HepG2 (cell line): ENCODE measurements around the gene CDHR3. TPM values are rescaled to one million over a fixed set of nuclear protein-coding genes. Genes with fewer than 3 reads are reported as not detected.

Experiments
- ATAC-seq: fragments of 200-7000 bp; cut with Tn5 transposase; 3 replicates; pipeline ENCODE4 v1.9.1; 2020; ENCODE audit warnings: mild to moderate bottlenecking, moderate library complexity
- BruUV-seq: library from RNA; stranded (reverse); fragments of 400-500 nt; replicated peaks from 2 replicates; lab custom pipeline; 2021; lab: Mats Ljungman, UMichigan
- CTCF ChIA-PET: fragments of 300-600 bp; formaldehyde crosslinking; extraction: SDS; loops from one replicate; lab custom pipeline; 2021; ENCODE audit warnings: low total read pairs, inconsistent platforms, low intra/inter-chr PET ratio; lab: Yijun Ruan, JAX
- POLR2A ChIA-PET: fragments of 350-600 bp; sonication (Branson Sonifier 250); formaldehyde crosslinking; loops from one replicate; lab custom pipeline; 2020; ENCODE audit warnings: antibody characterized with exemption, inconsistent platforms; lab: Yijun Ruan, JAX
- DNase-seq: peaks from one replicate; pipeline ENCODE4 v3.0.0-alpha.2; 2015; ENCODE audit warnings: low spot score
- FAIRE-seq: peaks from 3 replicates; lab custom pipeline; 2011; peaks lifted over from hg19 to GRCh38; lab: Jason Lieb, UNC
- H2AFZ ChIP-seq: one replicate; pipeline ENCODE4 v1.6.1; 2011; ENCODE audit warnings: low read length, inconsistent platforms
- H3K27ac ChIP-seq: fragments of 300-600 bp; 3 replicates; pipeline ENCODE4 v1.8.0; 2011; ENCODE audit warnings: mixed run types, mild to moderate bottlenecking, mixed read lengths, low read length, inconsistent platforms; ENCODE audit not compliant: insufficient read depth; ENCODE audit errors: extremely low read length
- H3K27me3 ChIP-seq, 2 experiments: fragments of 200-600 bp in 1 of 2; 2 replicates in 1 of 2; 3 replicates in 1 of 2; pipeline versions ENCODE4 v1.6.0 to v1.8.0; 2011; ENCODE audit warnings: low read length in 2 of 2, mild to moderate bottlenecking in 2 of 2, moderate library complexity in 2 of 2, inconsistent platforms in 1 of 2; ENCODE audit not compliant: insufficient read depth in 2 of 2, control insufficient read depth in 1 of 2
- H3K36me3 ChIP-seq, 2 experiments: fragments of 200-600 bp in 1 of 2; replicated peaks in 1 of 2; 2 replicates in 1 of 2; 3 replicates in 1 of 2; pipeline versions ENCODE4 v1.5.1 to v1.8.0; 2011; ENCODE audit warnings: low read length in 2 of 2, inconsistent platforms in 1 of 2; ENCODE audit not compliant: insufficient read depth in 2 of 2, control insufficient read depth in 1 of 2
- H3K4me1 ChIP-seq: 2 replicates; pipeline ENCODE4 v1.5.1; 2012; ENCODE audit warnings: low read length, inconsistent platforms; ENCODE audit not compliant: insufficient read depth
- H3K4me2 ChIP-seq: 2 replicates; pipeline ENCODE4 v1.6.0; 2011; ENCODE audit warnings: low read depth, low read length, inconsistent platforms
- H3K4me3 ChIP-seq, 3 experiments: fragments of 200-600 bp in 1 of 3; sonication (generic), shearing (Covaris generic) in 1 of 3; replicated peaks in 1 of 3; 2 replicates each; pipeline ENCODE4 v1.5.1; 2011 to 2016; ENCODE audit warnings: low read length in 3 of 3, inconsistent platforms in 2 of 3, low read depth in 2 of 3, mild to moderate bottlenecking in 2 of 3, control low read depth in 1 of 3, mixed read lengths in 1 of 3; ENCODE audit not compliant: insufficient read depth in 1 of 3
- H3K79me2 ChIP-seq: one replicate; pipeline ENCODE4 v1.6.1; 2011; ENCODE audit warnings: low read length, inconsistent platforms; ENCODE audit not compliant: insufficient read depth
- H3K9ac ChIP-seq: 2 replicates; pipeline ENCODE4 v1.6.0; 2011; ENCODE audit warnings: mild to moderate bottlenecking, low read depth, low read length, inconsistent platforms; ENCODE audit not compliant: insufficient read depth
- H3K9me3 ChIP-seq: 2 replicates; pipeline ENCODE4 v1.5.1; 2012; ENCODE audit warnings: mild to moderate bottlenecking, low read length
- H4K20me1 ChIP-seq: 2 replicates; pipeline ENCODE4 v1.6.0; 2011; ENCODE audit warnings: inconsistent platforms, mild to moderate bottlenecking, low read length, moderate library complexity; ENCODE audit not compliant: insufficient read depth
- GLI4 ChIP-seq: sonication (generic); formaldehyde crosslinking; IDR thresholded peaks from 2 replicates; pipeline ENCODE4 v1.5.1; 2020; ENCODE audit warnings: missing genetic modification reagents, mild to moderate bottlenecking, moderate library complexity, borderline replicate concordance
- PAX8 ChIP-seq: sonication (generic); formaldehyde crosslinking; IDR thresholded peaks from 2 replicates; pipeline ENCODE4 v1.8.0; 2022; ENCODE audit warnings: mild to moderate bottlenecking, missing genetic modification reagents, borderline replicate concordance
- ZFY ChIP-seq: sonication (generic); formaldehyde crosslinking; IDR thresholded peaks from 2 replicates; pipeline ENCODE4 v1.4.0; 2020; ENCODE audit warnings: missing genetic modification reagents
- ZNF598 ChIP-seq: sonication (generic); formaldehyde crosslinking; IDR thresholded peaks from 2 replicates; pipeline ENCODE4 v1.5.1; 2020; ENCODE audit warnings: mild to moderate bottlenecking, missing genetic modification reagents, borderline replicate concordance
- ZNF687 ChIP-seq: sonication (generic); formaldehyde crosslinking; IDR thresholded peaks from 2 replicates; pipeline ENCODE4 v1.5.1; 2020; ENCODE audit warnings: mild to moderate bottlenecking, missing genetic modification reagents, moderate library complexity
- WGBS: methylation state at CpG from one replicate; pipeline ENCODE4 v1.1.6; 2017; ENCODE audit warnings: low lambda C conversion rate; 5-methylcytosine and 5-hydroxymethylcytosine counted together
- in situ Hi-C: cut with HindIII; loops from 2 replicates; pipeline ENCODE4 v1.10.0; 2017; ENCODE audit warnings: low pct_unique_long_range_greater_than_20kb; ENCODE audit not compliant: extremely low pct_ligation_motif_present
- intact Hi-C: fragments of 100-400 bp; cut with micrococcal nuclease; formaldehyde crosslinking; loops from one replicate; pipeline ENCODE4 v1.10.0; 2022; ENCODE audit not compliant: unreplicated experiment
- polyA plus RNA-seq, 8 experiments: library from polyadenylated mRNA; depleted of rRNA in 3 of 8; stranded (reverse) in 7 of 8; unstranded in 1 of 8; fragments of >200 nt; fragmentation: Illumina TruSeq in 4 of 8; extraction: Trizol in 4 of 8; gene quantifications; 2 replicates each; pipeline versions ENCODE4 v1.2.1 to v1.2.3, GENCODE V29; 2011 to 2016; ENCODE audit warnings: low read depth in 4 of 8, missing spikeins in 1 of 8, mixed read lengths in 1 of 8; ENCODE audit not compliant: insufficient read depth in 1 of 8
- total RNA-seq, 5 experiments: library from RNA; depleted of rRNA; stranded (reverse); fragments of >200 nt; fragmentation: Illumina TruSeq; extraction: Trizol; gene quantifications; 2 replicates each; pipeline ENCODE4 v1.2.3, GENCODE V29; 2016; ENCODE audit warnings: low read depth in 1 of 5
- TF ChIP-seq, protein P1 (sequence below): IDR thresholded peaks from 2 replicates; pipeline ENCODE4 v1.6.1; 2012; ENCODE audit warnings: inconsistent platforms
- TF ChIP-seq, protein P2 (sequence below): sonication (generic); formaldehyde crosslinking; IDR thresholded peaks from 2 replicates; pipeline ENCODE4 v1.5.0; 2020; ENCODE audit warnings: mild to moderate bottlenecking, missing genetic modification reagents
- TF ChIP-seq, protein P3 (sequence below): IDR thresholded peaks from 2 replicates; pipeline ENCODE4 v1.6.1; 2016; ENCODE audit warnings: low read depth, missing genetic modification reagents, missing compliant biosample characterization

CDHR3 gene
- total and polyA plus RNA-seq, 2 of the 13 experiments (the other 11 are each of a cell fraction or from before 2014, with no cell fraction given): 6.5 to 11.8 TPM

DNA sequence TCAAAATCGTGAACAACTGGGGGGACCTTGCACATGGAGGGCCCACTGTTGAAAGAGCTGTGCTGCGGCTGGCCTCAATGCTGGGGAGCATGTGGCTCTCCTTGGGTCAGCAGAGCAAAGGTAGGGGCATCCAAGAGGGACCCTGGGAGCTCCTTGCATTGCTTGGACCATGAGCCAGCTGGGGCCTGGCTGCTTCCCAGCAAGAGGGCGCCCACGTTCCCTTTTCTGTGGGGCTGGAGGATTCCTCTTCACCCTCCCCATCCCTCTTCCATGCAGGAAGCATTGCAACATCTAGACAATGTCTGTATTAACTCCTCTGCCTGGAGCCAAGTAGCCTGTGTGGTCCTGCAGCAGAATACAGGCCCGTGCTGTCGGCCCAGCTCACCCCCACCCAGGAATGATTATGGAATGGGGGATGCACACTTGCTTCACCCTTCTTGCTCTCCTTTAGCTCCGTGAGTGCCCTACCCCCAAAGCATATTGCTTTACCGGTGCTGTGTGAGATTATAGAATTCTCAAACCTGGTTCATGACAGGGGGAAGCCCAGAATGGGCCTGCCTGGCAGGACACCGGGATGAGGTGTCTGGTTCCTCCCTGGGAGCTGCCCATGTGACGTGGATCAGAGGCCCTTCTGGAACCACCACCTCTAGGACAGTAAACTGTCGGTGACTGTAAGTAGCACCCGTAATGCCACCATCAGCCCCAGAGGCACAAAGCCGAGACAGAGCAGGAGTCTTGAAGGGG lies 87.1 kb downstream of the CDHR3 start:
- intact Hi-C loops (loop anchor here (10.0 kb wide), 1 partner anchor 415 kb away; no protein-coding TSS in a partner anchor), in situ Hi-C loops (no loop called here)
- FAIRE-seq: peak; percentile 88
- no peak overlapping the region for H3K27ac ChIP-seq
- POLR2A ChIA-PET: no interaction called here
- peak; percentile 96 for ATAC-seq
- H3K4me3 ChIP-seq: peak overlapping the region in 1 of 3 experiments; percentile 26; a peak in 1 of 6 replicates
- H3K4me1 ChIP-seq: peaks cover 17% of the 10 kb centered on the region
- H3K9ac ChIP-seq: no peak overlapping the region
- H2AFZ ChIP-seq: no peak overlapping the region
- DNase-seq: peak; percentile 79
- no peaks in the 10 kb centered on the region for H4K20me1 ChIP-seq
- H3K27me3 ChIP-seq: peaks cover 0 to 25% of the 10 kb centered on the region in 2 experiments
- BruUV-seq: no TSS peak
- peak overlapping the region; percentile 50 for H3K4me2 ChIP-seq
- 15% methylated on average over 7 of the region's 13 CpGs for WGBS
- H3K9me3 ChIP-seq: no peaks in the 10 kb centered on the region
- CTCF ChIA-PET: no interaction called here
- no peaks in the 10 kb centered on the region for H3K79me2 ChIP-seq
- H3K36me3 ChIP-seq: no peaks in the 10 kb centered on the region
- TF ChIP-seq ZNF687 (CRISPR knock-in tag): peak; percentile 15; the same call in 1 of the 2 replicates
- no peak for TF ChIP-seq GLI4 (CRISPR knock-in tag)
- peak; percentile 39; the same call in 1 of the 2 replicates for TF ChIP-seq ZFY (CRISPR knock-in tag)
- no peak for TF ChIP-seq ZNF598 (CRISPR knock-in tag)
- TF ChIP-seq, protein P1, sequence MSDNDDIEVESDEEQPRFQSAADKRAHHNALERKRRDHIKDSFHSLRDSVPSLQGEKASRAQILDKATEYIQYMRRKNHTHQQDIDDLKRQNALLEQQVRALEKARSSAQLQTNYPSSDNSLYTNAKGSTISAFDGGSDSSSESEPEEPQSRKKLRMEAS: peak; percentile 34; the same call in 1 of the 2 replicates
- TF ChIP-seq, protein P2, sequence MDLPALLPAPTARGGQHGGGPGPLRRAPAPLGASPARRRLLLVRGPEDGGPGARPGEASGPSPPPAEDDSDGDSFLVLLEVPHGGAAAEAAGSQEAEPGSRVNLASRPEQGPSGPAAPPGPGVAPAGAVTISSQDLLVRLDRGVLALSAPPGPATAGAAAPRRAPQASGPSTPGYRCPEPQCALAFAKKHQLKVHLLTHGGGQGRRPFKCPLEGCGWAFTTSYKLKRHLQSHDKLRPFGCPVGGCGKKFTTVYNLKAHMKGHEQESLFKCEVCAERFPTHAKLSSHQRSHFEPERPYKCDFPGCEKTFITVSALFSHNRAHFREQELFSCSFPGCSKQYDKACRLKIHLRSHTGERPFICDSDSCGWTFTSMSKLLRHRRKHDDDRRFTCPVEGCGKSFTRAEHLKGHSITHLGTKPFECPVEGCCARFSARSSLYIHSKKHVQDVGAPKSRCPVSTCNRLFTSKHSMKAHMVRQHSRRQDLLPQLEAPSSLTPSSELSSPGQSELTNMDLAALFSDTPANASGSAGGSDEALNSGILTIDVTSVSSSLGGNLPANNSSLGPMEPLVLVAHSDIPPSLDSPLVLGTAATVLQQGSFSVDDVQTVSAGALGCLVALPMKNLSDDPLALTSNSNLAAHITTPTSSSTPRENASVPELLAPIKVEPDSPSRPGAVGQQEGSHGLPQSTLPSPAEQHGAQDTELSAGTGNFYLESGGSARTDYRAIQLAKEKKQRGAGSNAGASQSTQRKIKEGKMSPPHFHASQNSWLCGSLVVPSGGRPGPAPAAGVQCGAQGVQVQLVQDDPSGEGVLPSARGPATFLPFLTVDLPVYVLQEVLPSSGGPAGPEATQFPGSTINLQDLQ (CRISPR knock-in tag): no peak
- TF ChIP-seq, protein P3, sequence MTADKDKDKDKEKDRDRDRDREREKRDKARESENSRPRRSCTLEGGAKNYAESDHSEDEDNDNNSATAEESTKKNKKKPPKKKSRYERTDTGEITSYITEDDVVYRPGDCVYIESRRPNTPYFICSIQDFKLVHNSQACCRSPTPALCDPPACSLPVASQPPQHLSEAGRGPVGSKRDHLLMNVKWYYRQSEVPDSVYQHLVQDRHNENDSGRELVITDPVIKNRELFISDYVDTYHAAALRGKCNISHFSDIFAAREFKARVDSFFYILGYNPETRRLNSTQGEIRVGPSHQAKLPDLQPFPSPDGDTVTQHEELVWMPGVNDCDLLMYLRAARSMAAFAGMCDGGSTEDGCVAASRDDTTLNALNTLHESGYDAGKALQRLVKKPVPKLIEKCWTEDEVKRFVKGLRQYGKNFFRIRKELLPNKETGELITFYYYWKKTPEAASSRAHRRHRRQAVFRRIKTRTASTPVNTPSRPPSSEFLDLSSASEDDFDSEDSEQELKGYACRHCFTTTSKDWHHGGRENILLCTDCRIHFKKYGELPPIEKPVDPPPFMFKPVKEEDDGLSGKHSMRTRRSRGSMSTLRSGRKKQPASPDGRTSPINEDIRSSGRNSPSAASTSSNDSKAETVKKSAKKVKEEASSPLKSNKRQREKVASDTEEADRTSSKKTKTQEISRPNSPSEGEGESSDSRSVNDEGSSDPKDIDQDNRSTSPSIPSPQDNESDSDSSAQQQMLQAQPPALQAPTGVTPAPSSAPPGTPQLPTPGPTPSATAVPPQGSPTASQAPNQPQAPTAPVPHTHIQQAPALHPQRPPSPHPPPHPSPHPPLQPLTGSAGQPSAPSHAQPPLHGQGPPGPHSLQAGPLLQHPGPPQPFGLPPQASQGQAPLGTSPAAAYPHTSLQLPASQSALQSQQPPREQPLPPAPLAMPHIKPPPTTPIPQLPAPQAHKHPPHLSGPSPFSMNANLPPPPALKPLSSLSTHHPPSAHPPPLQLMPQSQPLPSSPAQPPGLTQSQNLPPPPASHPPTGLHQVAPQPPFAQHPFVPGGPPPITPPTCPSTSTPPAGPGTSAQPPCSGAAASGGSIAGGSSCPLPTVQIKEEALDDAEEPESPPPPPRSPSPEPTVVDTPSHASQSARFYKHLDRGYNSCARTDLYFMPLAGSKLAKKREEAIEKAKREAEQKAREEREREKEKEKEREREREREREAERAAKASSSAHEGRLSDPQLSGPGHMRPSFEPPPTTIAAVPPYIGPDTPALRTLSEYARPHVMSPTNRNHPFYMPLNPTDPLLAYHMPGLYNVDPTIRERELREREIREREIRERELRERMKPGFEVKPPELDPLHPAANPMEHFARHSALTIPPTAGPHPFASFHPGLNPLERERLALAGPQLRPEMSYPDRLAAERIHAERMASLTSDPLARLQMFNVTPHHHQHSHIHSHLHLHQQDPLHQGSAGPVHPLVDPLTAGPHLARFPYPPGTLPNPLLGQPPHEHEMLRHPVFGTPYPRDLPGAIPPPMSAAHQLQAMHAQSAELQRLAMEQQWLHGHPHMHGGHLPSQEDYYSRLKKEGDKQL (CRISPR knock-in tag): no peak
- no peak for TF ChIP-seq PAX8 (CRISPR knock-in tag)
